ENCODE results near the gene FAM171A1.
A peak's percentile ranks its signal among the peaks of the same experiment; 100 is the strongest.

The FAM171A1 gene

DNA sequence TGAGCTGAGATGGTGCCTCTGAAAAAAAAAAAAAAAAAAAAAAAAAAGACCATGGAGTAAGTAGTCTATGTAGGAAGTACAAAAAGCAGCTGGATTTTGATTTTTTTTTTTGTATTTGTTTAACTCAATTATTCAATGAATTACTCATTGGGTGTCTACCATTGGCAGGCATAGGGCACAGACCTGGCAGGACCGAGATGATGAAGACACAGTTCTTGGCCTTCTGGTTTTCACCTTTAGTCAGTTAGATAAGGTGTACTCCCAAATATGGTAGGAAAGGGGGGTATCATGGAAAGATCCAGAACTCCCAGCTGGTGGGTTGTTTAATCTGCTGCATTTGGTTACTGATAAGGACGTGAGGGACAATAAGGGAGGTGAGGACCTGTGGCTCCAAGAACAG lies 105.5 kb downstream of the FAM171A1 start:
- H3K27me3 ChIP-seq (ENCODE audit: control insufficient read depth, insufficient read depth, low read length): no peaks in the 10 kb centered on the region
- H3K4me3 ChIP-seq (ENCODE audit: low read depth, low read length): no peak overlapping the region
- no peaks in the 10 kb centered on the region for H3K9me3 ChIP-seq (ENCODE audit: control insufficient read depth, low read length)
- H3K36me3 ChIP-seq (ENCODE audit: control insufficient read depth, insufficient read depth, low read length): no peaks in the 10 kb centered on the region
- no peaks in the 10 kb centered on the region for H3K4me1 ChIP-seq
- no peak overlapping the region for H3K27ac ChIP-seq
- no peak overlapping the region for H3K9ac ChIP-seq
- TF ChIP-seq, protein P1, sequence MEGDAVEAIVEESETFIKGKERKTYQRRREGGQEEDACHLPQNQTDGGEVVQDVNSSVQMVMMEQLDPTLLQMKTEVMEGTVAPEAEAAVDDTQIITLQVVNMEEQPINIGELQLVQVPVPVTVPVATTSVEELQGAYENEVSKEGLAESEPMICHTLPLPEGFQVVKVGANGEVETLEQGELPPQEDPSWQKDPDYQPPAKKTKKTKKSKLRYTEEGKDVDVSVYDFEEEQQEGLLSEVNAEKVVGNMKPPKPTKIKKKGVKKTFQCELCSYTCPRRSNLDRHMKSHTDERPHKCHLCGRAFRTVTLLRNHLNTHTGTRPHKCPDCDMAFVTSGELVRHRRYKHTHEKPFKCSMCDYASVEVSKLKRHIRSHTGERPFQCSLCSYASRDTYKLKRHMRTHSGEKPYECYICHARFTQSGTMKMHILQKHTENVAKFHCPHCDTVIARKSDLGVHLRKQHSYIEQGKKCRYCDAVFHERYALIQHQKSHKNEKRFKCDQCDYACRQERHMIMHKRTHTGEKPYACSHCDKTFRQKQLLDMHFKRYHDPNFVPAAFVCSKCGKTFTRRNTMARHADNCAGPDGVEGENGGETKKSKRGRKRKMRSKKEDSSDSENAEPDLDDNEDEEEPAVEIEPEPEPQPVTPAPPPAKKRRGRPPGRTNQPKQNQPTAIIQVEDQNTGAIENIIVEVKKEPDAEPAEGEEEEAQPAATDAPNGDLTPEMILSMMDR (IDR thresholded peaks at IDR 0.05): no peak
- H3K79me2 ChIP-seq: no peaks in the 10 kb centered on the region
- no peak overlapping the region for H3K4me2 ChIP-seq (ENCODE audit: low read length)
- no peak overlapping the region for H2AFZ ChIP-seq

DNA sequence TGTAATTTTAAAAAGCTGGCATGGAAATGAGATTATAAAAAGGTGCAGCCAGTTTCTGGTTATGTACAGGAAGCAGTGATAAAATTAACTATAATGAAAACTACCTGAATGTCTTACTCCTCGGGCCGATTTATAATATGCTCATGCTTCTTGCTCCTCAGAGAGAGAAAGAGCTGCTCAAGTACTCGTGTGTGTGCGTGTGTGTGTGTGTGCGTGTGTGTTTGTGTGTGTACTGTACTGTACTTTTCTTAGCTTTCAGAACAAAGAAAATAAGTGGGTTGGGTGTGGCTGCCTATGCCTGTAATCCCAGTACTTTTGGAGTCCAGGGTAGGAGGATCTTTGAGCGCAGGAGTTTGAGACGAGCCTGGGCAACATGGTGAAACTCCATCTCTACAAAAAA lies 106.0 kb downstream of the FAM171A1 start:
- Histone ChIP-seq H3K36me3 (ENCODE audit: control insufficient read depth, insufficient read depth, low read length) (no peaks in the 10 kb centered on the region), H3K79me2 (no peaks in the 10 kb centered on the region), H3K4me1 (no peaks in the 10 kb centered on the region), H3K27ac (no peak overlapping the region), H3K4me2 (ENCODE audit: low read length) (no peak overlapping the region), H3K4me3 (ENCODE audit: low read depth, low read length) (no peak overlapping the region), H3K9ac (no peak overlapping the region), H3K27me3 (ENCODE audit: control insufficient read depth, insufficient read depth, low read length) (no peaks in the 10 kb centered on the region), H2AFZ (no peak overlapping the region), H3K9me3 (ENCODE audit: control insufficient read depth, low read length) (no peaks in the 10 kb centered on the region)
- TF ChIP-seq, protein P1 (IDR thresholded peaks at IDR 0.05): no peak

DNA sequence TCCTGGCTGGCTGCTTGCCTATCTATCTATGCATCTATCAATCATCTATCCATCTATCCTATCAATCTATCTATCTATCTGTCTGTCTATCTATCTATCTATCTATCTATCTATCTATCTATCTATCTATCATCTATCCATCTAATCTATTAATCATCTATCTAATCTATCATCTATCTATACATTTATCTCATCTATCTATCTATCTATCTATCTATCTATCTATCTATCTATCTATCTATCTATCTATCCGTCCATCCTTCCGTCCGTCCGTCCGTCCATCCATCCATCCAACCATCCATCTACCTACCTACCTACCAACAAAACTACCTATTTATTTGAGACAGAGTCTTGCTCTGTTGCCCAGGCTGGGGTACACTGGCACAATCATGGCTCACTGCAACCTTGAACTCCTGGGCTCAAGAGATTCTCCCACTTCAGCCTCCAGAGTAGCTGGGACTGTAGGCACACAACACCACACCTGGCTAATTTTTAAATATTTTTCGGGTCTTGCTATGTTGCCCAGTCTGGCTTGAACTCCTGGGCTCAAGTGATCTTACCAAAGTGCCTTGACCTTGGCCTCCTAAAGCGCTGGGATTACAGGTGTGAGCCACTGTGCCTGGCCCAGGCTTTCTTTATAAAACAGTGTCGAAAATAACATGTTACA lies 107.3 kb downstream of the FAM171A1 start:
- H2AFZ ChIP-seq: no peak overlapping the region
- TF ChIP-seq, protein P1 (IDR thresholded peaks at IDR 0.05): no peak
- H3K27ac ChIP-seq: no peak overlapping the region
- H3K4me3 ChIP-seq (ENCODE audit: low read depth, low read length): no peak overlapping the region
- H3K79me2 ChIP-seq: no peaks in the 10 kb centered on the region
- no peaks in the 10 kb centered on the region for H3K9me3 ChIP-seq (ENCODE audit: control insufficient read depth, low read length)
- no peaks in the 10 kb centered on the region for H3K4me1 ChIP-seq
- no peaks in the 10 kb centered on the region for H3K36me3 ChIP-seq (ENCODE audit: control insufficient read depth, insufficient read depth, low read length)
- H3K9ac ChIP-seq: no peak overlapping the region
- H3K27me3 ChIP-seq (ENCODE audit: control insufficient read depth, insufficient read depth, low read length): no peaks in the 10 kb centered on the region
- H3K4me2 ChIP-seq (ENCODE audit: low read length): no peak overlapping the region

DNA sequence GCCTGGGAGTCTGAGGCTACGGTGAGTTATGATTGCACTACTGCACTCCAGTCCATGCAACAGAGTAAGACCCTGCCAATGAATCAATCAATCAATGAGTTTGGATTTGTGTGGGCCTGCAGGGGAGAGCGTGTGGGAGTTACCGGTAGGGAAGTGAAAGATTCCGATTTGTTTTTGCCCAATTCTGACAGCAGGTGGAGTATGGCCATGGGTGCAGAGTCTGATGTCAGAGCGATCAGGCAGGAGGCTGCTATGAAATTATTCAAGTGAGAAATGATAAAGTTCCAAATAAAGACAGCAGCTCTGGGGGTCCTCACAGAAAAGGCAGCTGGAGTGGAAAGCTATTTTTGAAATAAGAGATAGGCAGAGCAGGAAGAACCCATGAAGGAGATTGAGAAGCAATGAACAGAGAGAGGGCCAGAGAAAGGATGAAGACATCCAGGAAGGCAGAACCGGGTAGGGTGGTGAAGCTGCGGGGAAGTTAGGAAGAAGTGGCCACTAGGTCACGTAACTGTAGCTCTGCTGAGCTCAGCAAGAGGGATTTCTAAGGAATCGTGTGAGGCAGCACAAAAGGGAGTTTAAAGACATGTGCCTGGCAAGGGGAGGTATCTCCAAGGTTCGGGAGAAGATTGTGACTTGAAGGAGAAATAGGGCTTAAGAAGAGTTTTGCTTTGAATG lies 108.9 kb downstream of the FAM171A1 start:
- H3K9ac ChIP-seq: no peak overlapping the region
- no peak overlapping the region for H3K27ac ChIP-seq
- no peak overlapping the region for H3K4me3 ChIP-seq (ENCODE audit: low read depth, low read length)
- no peaks in the 10 kb centered on the region for H3K4me1 ChIP-seq
- H3K79me2 ChIP-seq: peaks cover 2% of the 10 kb centered on the region
- H3K9me3 ChIP-seq (ENCODE audit: control insufficient read depth, low read length): no peaks in the 10 kb centered on the region
- H3K36me3 ChIP-seq (ENCODE audit: control insufficient read depth, insufficient read depth, low read length): no peaks in the 10 kb centered on the region
- TF ChIP-seq, protein P1 (IDR thresholded peaks at IDR 0.05): peak; percentile 30
- no peak overlapping the region for H3K4me2 ChIP-seq (ENCODE audit: low read length)
- no peak overlapping the region for H2AFZ ChIP-seq
- no peaks in the 10 kb centered on the region for H3K27me3 ChIP-seq (ENCODE audit: control insufficient read depth, insufficient read depth, low read length)

DNA sequence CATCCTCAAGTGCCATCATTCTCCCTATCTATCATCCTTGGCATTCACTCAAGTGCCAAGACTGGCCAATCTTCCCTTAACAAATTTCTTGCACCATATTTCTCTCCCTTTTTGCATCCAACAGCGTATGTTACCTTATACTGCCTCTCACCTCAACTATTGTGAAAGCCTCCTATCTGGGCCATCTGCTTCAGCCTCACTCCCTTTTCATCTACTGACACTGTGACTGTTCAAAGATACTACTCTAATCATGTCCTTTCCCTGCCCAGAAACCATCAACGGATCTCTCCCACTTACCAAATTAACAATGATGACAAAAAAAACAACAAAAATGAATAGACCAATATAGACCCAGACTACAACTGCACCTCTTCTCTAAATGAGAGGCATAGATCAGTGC lies 112.0 kb downstream of the FAM171A1 start:
- peaks cover 2% of the 10 kb centered on the region for H3K79me2 ChIP-seq
- H3K9ac ChIP-seq: no peak overlapping the region
- H3K4me3 ChIP-seq (ENCODE audit: low read depth, low read length): no peak overlapping the region
- TF ChIP-seq, protein P1 (IDR thresholded peaks at IDR 0.05): no peak
- H2AFZ ChIP-seq: no peak overlapping the region
- H3K4me2 ChIP-seq (ENCODE audit: low read length): no peak overlapping the region
- no peaks in the 10 kb centered on the region for H3K4me1 ChIP-seq
- H3K36me3 ChIP-seq (ENCODE audit: control insufficient read depth, insufficient read depth, low read length): no peaks in the 10 kb centered on the region
- no peaks in the 10 kb centered on the region for H3K9me3 ChIP-seq (ENCODE audit: control insufficient read depth, low read length)
- no peak overlapping the region for H3K27ac ChIP-seq
- no peaks in the 10 kb centered on the region for H3K27me3 ChIP-seq (ENCODE audit: control insufficient read depth, insufficient read depth, low read length)

Measured in parathyroid adenoma (tissue), 2 donors.